HepG2 (cell line): ENCODE measurements around the gene MKX. TPM values are rescaled to one million over a fixed set of nuclear protein-coding genes. Genes with fewer than 3 reads are reported as not detected.

Experiments
- ATAC-seq: fragments of 200-7000 bp; cut with Tn5 transposase; 3 replicates; pipeline ENCODE4 v1.9.1; 2020; ENCODE audit warnings: mild to moderate bottlenecking, moderate library complexity
- BruUV-seq: library from RNA; stranded (reverse); fragments of 400-500 nt; replicated peaks from 2 replicates; lab custom pipeline; 2021; lab: Mats Ljungman, UMichigan
- CTCF ChIA-PET: fragments of 300-600 bp; formaldehyde crosslinking; extraction: SDS; loops from one replicate; lab custom pipeline; 2021; ENCODE audit warnings: low total read pairs, inconsistent platforms, low intra/inter-chr PET ratio; lab: Yijun Ruan, JAX
- POLR2A ChIA-PET: fragments of 350-600 bp; sonication (Branson Sonifier 250); formaldehyde crosslinking; loops from one replicate; lab custom pipeline; 2020; ENCODE audit warnings: antibody characterized with exemption, inconsistent platforms; lab: Yijun Ruan, JAX
- DNase-seq: peaks from one replicate; pipeline ENCODE4 v3.0.0-alpha.2; 2015; ENCODE audit warnings: low spot score
- FAIRE-seq: peaks from 3 replicates; lab custom pipeline; 2011; peaks lifted over from hg19 to GRCh38; lab: Jason Lieb, UNC
- H2AFZ ChIP-seq: one replicate; pipeline ENCODE4 v1.6.1; 2011; ENCODE audit warnings: low read length, inconsistent platforms
- H3K27ac ChIP-seq: fragments of 300-600 bp; 3 replicates; pipeline ENCODE4 v1.8.0; 2011; ENCODE audit warnings: mixed run types, mild to moderate bottlenecking, mixed read lengths, low read length, inconsistent platforms; ENCODE audit not compliant: insufficient read depth; ENCODE audit errors: extremely low read length
- H3K27me3 ChIP-seq, 2 experiments: fragments of 200-600 bp in 1 of 2; 2 replicates in 1 of 2; 3 replicates in 1 of 2; pipeline versions ENCODE4 v1.6.0 to v1.8.0; 2011; ENCODE audit warnings: low read length in 2 of 2, mild to moderate bottlenecking in 2 of 2, moderate library complexity in 2 of 2, inconsistent platforms in 1 of 2; ENCODE audit not compliant: insufficient read depth in 2 of 2, control insufficient read depth in 1 of 2
- H3K36me3 ChIP-seq, 2 experiments: fragments of 200-600 bp in 1 of 2; replicated peaks in 1 of 2; 2 replicates in 1 of 2; 3 replicates in 1 of 2; pipeline versions ENCODE4 v1.5.1 to v1.8.0; 2011; ENCODE audit warnings: low read length in 2 of 2, inconsistent platforms in 1 of 2; ENCODE audit not compliant: insufficient read depth in 2 of 2, control insufficient read depth in 1 of 2
- H3K4me1 ChIP-seq: 2 replicates; pipeline ENCODE4 v1.5.1; 2012; ENCODE audit warnings: low read length, inconsistent platforms; ENCODE audit not compliant: insufficient read depth
- H3K4me2 ChIP-seq: 2 replicates; pipeline ENCODE4 v1.6.0; 2011; ENCODE audit warnings: low read depth, low read length, inconsistent platforms
- H3K4me3 ChIP-seq, 3 experiments: fragments of 200-600 bp in 1 of 3; sonication (generic), shearing (Covaris generic) in 1 of 3; replicated peaks in 1 of 3; 2 replicates each; pipeline ENCODE4 v1.5.1; 2011 to 2016; ENCODE audit warnings: low read length in 3 of 3, inconsistent platforms in 2 of 3, low read depth in 2 of 3, mild to moderate bottlenecking in 2 of 3, control low read depth in 1 of 3, mixed read lengths in 1 of 3; ENCODE audit not compliant: insufficient read depth in 1 of 3
- H3K79me2 ChIP-seq: one replicate; pipeline ENCODE4 v1.6.1; 2011; ENCODE audit warnings: low read length, inconsistent platforms; ENCODE audit not compliant: insufficient read depth
- H3K9ac ChIP-seq: 2 replicates; pipeline ENCODE4 v1.6.0; 2011; ENCODE audit warnings: mild to moderate bottlenecking, low read depth, low read length, inconsistent platforms; ENCODE audit not compliant: insufficient read depth
- H3K9me3 ChIP-seq: 2 replicates; pipeline ENCODE4 v1.5.1; 2012; ENCODE audit warnings: mild to moderate bottlenecking, low read length
- H4K20me1 ChIP-seq: 2 replicates; pipeline ENCODE4 v1.6.0; 2011; ENCODE audit warnings: inconsistent platforms, mild to moderate bottlenecking, low read length, moderate library complexity; ENCODE audit not compliant: insufficient read depth
- CEBPG ChIP-seq: IDR thresholded peaks from 2 replicates; pipeline ENCODE4 v1.6.1; 2016
- CHCHD3 ChIP-seq: sonication (generic); formaldehyde crosslinking; IDR thresholded peaks from 2 replicates; pipeline ENCODE4 v1.8.0; 2022; ENCODE audit warnings: mild to moderate bottlenecking, missing genetic modification reagents, moderate library complexity
- CREB1 ChIP-seq, 2 experiments: fragments of 450-650 bp in 1 of 2; IDR thresholded peaks; 2 replicates each; pipeline ENCODE4 v1.6.1; 2016 to 2017; ENCODE audit warnings: control low read depth in 1 of 2, mild to moderate bottlenecking in 1 of 2, missing compliant biosample characterization in 1 of 2, missing genetic modification characterization in 1 of 2
- FLYWCH1 ChIP-seq: sonication (generic); formaldehyde crosslinking; IDR thresholded peaks from 2 replicates; pipeline ENCODE4 v1.8.1; 2023; ENCODE audit warnings: mild to moderate bottlenecking, missing genetic modification reagents
- GTF2F1 ChIP-seq: fragments of 150-350 bp; IDR thresholded peaks from 2 replicates; pipeline ENCODE4 v1.6.1; 2014; ENCODE audit warnings: low read length
- IKZF1 ChIP-seq: fragments of 450-650 bp; IDR thresholded peaks from 2 replicates; pipeline ENCODE4 v1.7.1; 2016
- NCOA5 ChIP-seq: sonication (generic); formaldehyde crosslinking; IDR thresholded peaks from 2 replicates; pipeline ENCODE4 v1.4.0; 2020; ENCODE audit warnings: missing genetic modification reagents
- NFKB2 ChIP-seq: sonication (generic); formaldehyde crosslinking; IDR thresholded peaks from 2 replicates; pipeline ENCODE4 v1.4.0; 2020; ENCODE audit warnings: missing genetic modification reagents, borderline replicate concordance
- ZBTB8A ChIP-seq: sonication (generic); formaldehyde crosslinking; IDR thresholded peaks from 2 replicates; pipeline ENCODE4 v1.4.0; 2020; ENCODE audit warnings: mild to moderate bottlenecking, low read depth, missing genetic modification reagents, borderline replicate concordance
- ZNF260 ChIP-seq: sonication (generic); formaldehyde crosslinking; IDR thresholded peaks from 2 replicates; pipeline ENCODE4 v1.4.0; 2020; ENCODE audit warnings: missing genetic modification reagents, low read depth, mild to moderate bottlenecking, borderline replicate concordance
- ZSCAN22 ChIP-seq: sonication (generic); formaldehyde crosslinking; IDR thresholded peaks from 2 replicates; pipeline ENCODE4 v1.4.0; 2020; ENCODE audit warnings: mild to moderate bottlenecking, missing genetic modification reagents
- WGBS: methylation state at CpG from one replicate; pipeline ENCODE4 v1.1.6; 2017; ENCODE audit warnings: low lambda C conversion rate; 5-methylcytosine and 5-hydroxymethylcytosine counted together
- in situ Hi-C: cut with HindIII; loops from 2 replicates; pipeline ENCODE4 v1.10.0; 2017; ENCODE audit warnings: low pct_unique_long_range_greater_than_20kb; ENCODE audit not compliant: extremely low pct_ligation_motif_present
- intact Hi-C: fragments of 100-400 bp; cut with micrococcal nuclease; formaldehyde crosslinking; loops from one replicate; pipeline ENCODE4 v1.10.0; 2022; ENCODE audit not compliant: unreplicated experiment
- polyA plus RNA-seq, 8 experiments: library from polyadenylated mRNA; depleted of rRNA in 3 of 8; stranded (reverse) in 7 of 8; unstranded in 1 of 8; fragments of >200 nt; fragmentation: Illumina TruSeq in 4 of 8; extraction: Trizol in 4 of 8; gene quantifications; 2 replicates each; pipeline versions ENCODE4 v1.2.1 to v1.2.3, GENCODE V29; 2011 to 2016; ENCODE audit warnings: low read depth in 4 of 8, missing spikeins in 1 of 8, mixed read lengths in 1 of 8; ENCODE audit not compliant: insufficient read depth in 1 of 8
- total RNA-seq, 5 experiments: library from RNA; depleted of rRNA; stranded (reverse); fragments of >200 nt; fragmentation: Illumina TruSeq; extraction: Trizol; gene quantifications; 2 replicates each; pipeline ENCODE4 v1.2.3, GENCODE V29; 2016; ENCODE audit warnings: low read depth in 1 of 5
- TF ChIP-seq, protein P1 (sequence below): sonication (generic); formaldehyde crosslinking; IDR thresholded peaks from 2 replicates; pipeline ENCODE4 v1.5.1; 2020; ENCODE audit warnings: missing genetic modification reagents, mild to moderate bottlenecking, borderline replicate concordance
- TF ChIP-seq, protein P2 (sequence below): sonication (generic); formaldehyde crosslinking; IDR thresholded peaks from 2 replicates; pipeline ENCODE4 v1.4.0; 2020; ENCODE audit warnings: missing genetic modification reagents, borderline replicate concordance

MKX gene
- total and polyA plus RNA-seq, 2 of the 13 experiments (the other 11 are each of a cell fraction or from before 2014, with no cell fraction given): not detected

DNA sequence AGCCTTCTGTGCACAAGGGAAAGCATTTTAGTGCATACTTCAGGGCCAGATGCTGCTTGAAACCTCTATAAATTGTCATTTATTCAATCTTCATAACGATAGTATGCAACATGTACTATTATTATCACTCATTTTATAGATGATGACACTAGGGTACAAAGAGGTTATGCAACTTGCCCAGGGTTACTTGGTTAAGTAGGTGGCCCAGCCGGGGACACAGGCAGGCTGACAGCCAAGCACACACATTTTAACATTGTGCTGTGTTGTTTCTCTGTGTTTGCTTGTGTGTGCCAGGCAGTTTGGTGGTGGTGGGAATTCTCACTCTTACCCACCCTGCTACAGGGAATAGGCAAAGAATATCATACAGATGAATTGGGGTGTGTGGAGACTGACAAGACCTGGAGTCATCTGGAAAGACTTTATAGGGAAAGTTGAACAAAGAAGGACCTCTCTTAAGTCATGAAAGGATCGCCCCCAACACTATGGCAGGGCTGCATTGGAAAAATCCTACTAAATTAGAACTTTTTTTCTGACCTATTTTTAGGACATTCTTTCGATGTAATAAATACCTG lies 98.9 kb downstream of the MKX start:
- no peak overlapping the region for H3K4me3 ChIP-seq
- H3K27me3 ChIP-seq: no peaks in the 10 kb centered on the region; a peak in 1 of 5 replicates
- DNase-seq (no peak), ATAC-seq (no peak), FAIRE-seq (no peak)
- H3K36me3 ChIP-seq: no peaks in the 10 kb centered on the region
- H3K4me1 ChIP-seq: no peaks in the 10 kb centered on the region
- H3K4me2 ChIP-seq: no peak overlapping the region
- WGBS: 5% methylated on average over 4 of the region's 4 CpGs
- H4K20me1 ChIP-seq: no peaks in the 10 kb centered on the region
- H3K79me2 ChIP-seq: no peaks in the 10 kb centered on the region
- BruUV-seq: no TSS peak
- in situ Hi-C loops: no loop called here
- H3K9me3 ChIP-seq: no peaks in the 10 kb centered on the region
- H3K9ac ChIP-seq: no peak overlapping the region
- no peak overlapping the region for H2AFZ ChIP-seq
- ChIA-PET POLR2A (no interaction called here), CTCF (no interaction called here)
- TF ChIP-seq ZNF260 (CRISPR knock-in tag) (no peak), CEBPG (CRISPR knock-in tag) (no peak), NFKB2 (CRISPR knock-in tag) (no peak)
- no peak overlapping the region for H3K27ac ChIP-seq
- intact Hi-C loops: no loop called here

DNA sequence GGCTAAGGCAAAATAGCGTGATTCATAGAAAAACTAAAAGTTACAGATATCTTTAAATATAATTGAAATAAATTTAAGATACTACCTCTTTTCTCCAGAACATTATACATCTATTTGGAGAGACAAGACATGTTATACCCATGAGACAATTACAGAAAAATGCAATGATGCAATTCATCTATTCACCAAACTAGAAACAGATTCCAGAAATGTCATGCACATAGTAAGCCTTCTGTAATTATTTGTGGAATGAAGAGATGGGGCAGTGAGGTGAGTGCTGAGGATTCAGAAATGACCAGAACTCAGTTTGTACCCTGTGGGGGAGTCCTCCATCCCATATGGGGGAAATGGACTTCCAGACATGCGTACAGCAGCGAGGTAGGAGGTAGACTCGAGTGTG lies 99.4 kb downstream of the MKX start:
- POLR2A ChIA-PET: no interaction called here
- intact Hi-C loops (no loop called here), in situ Hi-C loops (no loop called here)
- FAIRE-seq: no peak
- Histone ChIP-seq H3K36me3 (no peaks in the 10 kb centered on the region), H3K4me1 (no peaks in the 10 kb centered on the region), H3K9ac (no peak overlapping the region), H3K4me2 (no peak overlapping the region), H3K27me3 (no peaks in the 10 kb centered on the region), H3K9me3 (no peaks in the 10 kb centered on the region), H3K79me2 (no peaks in the 10 kb centered on the region), H2AFZ (no peak overlapping the region), H4K20me1 (no peaks in the 10 kb centered on the region), H3K4me3 (no peak overlapping the region), H3K27ac (no peak overlapping the region)
- no TSS peak for BruUV-seq
- no peak for DNase-seq
- no peak for ATAC-seq
- CTCF ChIA-PET: no interaction called here
- TF ChIP-seq, protein P1, sequence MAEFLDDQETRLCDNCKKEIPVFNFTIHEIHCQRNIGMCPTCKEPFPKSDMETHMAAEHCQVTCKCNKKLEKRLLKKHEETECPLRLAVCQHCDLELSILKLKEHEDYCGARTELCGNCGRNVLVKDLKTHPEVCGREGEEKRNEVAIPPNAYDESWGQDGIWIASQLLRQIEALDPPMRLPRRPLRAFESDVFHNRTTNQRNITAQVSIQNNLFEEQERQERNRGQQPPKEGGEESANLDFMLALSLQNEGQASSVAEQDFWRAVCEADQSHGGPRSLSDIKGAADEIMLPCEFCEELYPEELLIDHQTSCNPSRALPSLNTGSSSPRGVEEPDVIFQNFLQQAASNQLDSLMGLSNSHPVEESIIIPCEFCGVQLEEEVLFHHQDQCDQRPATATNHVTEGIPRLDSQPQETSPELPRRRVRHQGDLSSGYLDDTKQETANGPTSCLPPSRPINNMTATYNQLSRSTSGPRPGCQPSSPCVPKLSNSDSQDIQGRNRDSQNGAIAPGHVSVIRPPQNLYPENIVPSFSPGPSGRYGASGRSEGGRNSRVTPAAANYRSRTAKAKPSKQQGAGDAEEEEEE (CRISPR knock-in tag): no peak
- TF ChIP-seq NCOA5 (no peak), CREB1 (IDR thresholded peaks at IDR 0.05) (no peak), CREB1 (CRISPR knock-in tag; IDR thresholded peaks at IDR 0.05) (no peak), IKZF1 (no peak), GTF2F1 (no peak), FLYWCH1 (CRISPR knock-in tag) (no peak), CHCHD3 (CRISPR knock-in tag) (no peak), ZSCAN22 (CRISPR knock-in tag) (no peak), ZBTB8A (no peak)
- TF ChIP-seq, protein P2, sequence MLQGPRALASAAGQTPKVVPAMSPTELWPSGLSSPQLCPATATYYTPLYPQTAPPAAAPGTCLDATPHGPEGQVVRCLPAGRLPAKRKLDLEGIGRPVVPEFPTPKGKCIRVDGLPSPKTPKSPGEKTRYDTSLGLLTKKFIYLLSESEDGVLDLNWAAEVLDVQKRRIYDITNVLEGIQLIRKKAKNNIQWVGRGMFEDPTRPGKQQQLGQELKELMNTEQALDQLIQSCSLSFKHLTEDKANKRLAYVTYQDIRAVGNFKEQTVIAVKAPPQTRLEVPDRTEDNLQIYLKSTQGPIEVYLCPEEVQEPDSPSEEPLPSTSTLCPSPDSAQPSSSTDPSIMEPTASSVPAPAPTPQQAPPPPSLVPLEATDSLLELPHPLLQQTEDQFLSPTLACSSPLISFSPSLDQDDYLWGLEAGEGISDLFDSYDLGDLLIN: no peak
- 37% methylated on average over 4 of the region's 4 CpGs for WGBS
